ENCODE results near the gene PITPNM3. TPM values are rescaled to one million over a fixed set of nuclear protein-coding genes. Genes with fewer than 3 reads are reported as not detected.

PITPNM3 gene
- total and polyA plus RNA-seq, 4 experiments from 2014 or later: 0.05 to 0.50 (median 0.29) TPM; not detected in 1

GRCh38 chr17:6587310-6587709, 31.0 kb upstream of the PITPNM3 start:
- H3K4me3 ChIP-seq (ENCODE audit: low read length in 2 of 2): no peak overlapping the region
- Mint-ChIP-seq H3K36me3 (peaks cover 77 to 83% of the 10 kb centered on the region in 2 donors), H3K9me3 (peaks cover 0 to 4% (median 0%) of the 10 kb centered on the region in 8 donors), H3K27ac (no peak overlapping the region), H3K4me3 (no peak overlapping the region), H3K27me3 (no peaks in the 10 kb centered on the region), H3K4me1 (no peaks in the 10 kb centered on the region)
- H3K27me3 ChIP-seq (ENCODE audit: insufficient read depth, low read length): no peaks in the 10 kb centered on the region
- H3K36me3 ChIP-seq (ENCODE audit: insufficient read depth, low read length): peaks cover 47% of the 10 kb centered on the region
- no peaks in the 10 kb centered on the region for H3K4me1 ChIP-seq (ENCODE audit: insufficient read depth, low read length)
- intact Hi-C loops (cut with micrococcal nuclease): no loop called here
- no peak for DNase-seq
- H3K9me3 ChIP-seq (ENCODE audit: control insufficient read depth in 1 of 2, low read length in 2 of 2): no peaks in the 10 kb centered on the region
- POLR2A ChIA-PET (ENCODE audit: partially characterized antibody): no interaction called here
- CTCF ChIA-PET (ENCODE audit: partially characterized antibody): no interaction called here
- H3K27ac ChIP-seq (ENCODE audit: low read depth, low read length): no peak overlapping the region

GRCh38 chr17:6583411-6583810, 27.1 kb upstream of the PITPNM3 start:
- no peaks in the 10 kb centered on the region for H3K4me1 Mint-ChIP-seq
- CTCF ChIA-PET (ENCODE audit: partially characterized antibody): no interaction called here
- H3K36me3 Mint-ChIP-seq: peaks cover 58 to 70% of the 10 kb centered on the region in 2 donors
- H3K9me3 ChIP-seq (ENCODE audit: control insufficient read depth in 1 of 2, low read length in 2 of 2): no peaks in the 10 kb centered on the region
- peaks cover 17% of the 10 kb centered on the region for H3K36me3 ChIP-seq (ENCODE audit: insufficient read depth, low read length)
- POLR2A ChIA-PET (ENCODE audit: partially characterized antibody): no interaction called here
- no peak overlapping the region for H3K4me3 ChIP-seq (ENCODE audit: low read length in 2 of 2)
- intact Hi-C loops (cut with micrococcal nuclease): no loop called here
- no peaks in the 10 kb centered on the region for H3K4me1 ChIP-seq (ENCODE audit: insufficient read depth, low read length)
- no peak overlapping the region for H3K4me3 Mint-ChIP-seq
- H3K9me3 Mint-ChIP-seq: peaks cover 0 to 4% (median 0%) of the 10 kb centered on the region in 8 donors
- no peak overlapping the region for H3K27ac ChIP-seq (ENCODE audit: low read depth, low read length)
- H3K27ac Mint-ChIP-seq: no peak overlapping the region
- H3K27me3 Mint-ChIP-seq: no peaks in the 10 kb centered on the region
- no peak for DNase-seq
- H3K27me3 ChIP-seq (ENCODE audit: insufficient read depth, low read length): no peaks in the 10 kb centered on the region

GRCh38 chr17:6580625-6581024, 24.3 kb upstream of the PITPNM3 start:
- intact Hi-C loops (cut with micrococcal nuclease): no loop called here
- Histone ChIP-seq H3K9me3 (ENCODE audit: control insufficient read depth in 1 of 2, low read length in 2 of 2) (no peaks in the 10 kb centered on the region), H3K4me1 (ENCODE audit: insufficient read depth, low read length) (peaks cover 4% of the 10 kb centered on the region), H3K4me3 (ENCODE audit: low read length in 2 of 2) (no peak overlapping the region), H3K36me3 (ENCODE audit: insufficient read depth, low read length) (peaks cover 12% of the 10 kb centered on the region), H3K27me3 (ENCODE audit: insufficient read depth, low read length) (no peaks in the 10 kb centered on the region), H3K27ac (ENCODE audit: low read depth, low read length) (no peak overlapping the region)
- ChIA-PET POLR2A (ENCODE audit: partially characterized antibody) (no interaction called here), CTCF (ENCODE audit: partially characterized antibody) (no interaction called here)
- Mint-ChIP-seq H3K4me3 (no peak overlapping the region), H3K9me3 (peaks cover 0 to under 1% (median 0%) of the 10 kb centered on the region in 8 donors), H3K36me3 (peaks cover 49 to 55% of the 10 kb centered on the region in 2 donors), H3K4me1 (peaks cover 3 to 11% (median 8%) of the 10 kb centered on the region in 4 donors), H3K27me3 (no peaks in the 10 kb centered on the region), H3K27ac (peak overlapping the region in 1 of 7 donors; percentile 24)
- DNase-seq: no peak

- Mint-ChIP-seq H3K27ac (peak overlapping the region in 1 of 7 donors; percentile 20), H3K27me3 (no peaks in the 10 kb centered on the region), H3K4me1 (peaks cover 9 to 28% (median 16%) of the 10 kb centered on the region in 4 donors), H3K9me3 (peaks cover 0 to 2% (median 0%) of the 10 kb centered on the region in 8 donors), H3K36me3 (peaks cover 29 to 36% of the 10 kb centered on the region in 2 donors), H3K4me3 (no peak overlapping the region)
- CTCF ChIA-PET (ENCODE audit: partially characterized antibody): no interaction called here
- POLR2A ChIA-PET (ENCODE audit: partially characterized antibody): no interaction called here
- Histone ChIP-seq H3K36me3 (ENCODE audit: insufficient read depth, low read length) (peaks cover 10% of the 10 kb centered on the region), H3K27ac (ENCODE audit: low read depth, low read length) (no peak overlapping the region), H3K4me1 (ENCODE audit: insufficient read depth, low read length) (peaks cover 13% of the 10 kb centered on the region), H3K4me3 (ENCODE audit: low read length in 2 of 2) (no peak overlapping the region), H3K27me3 (ENCODE audit: insufficient read depth, low read length) (no peaks in the 10 kb centered on the region), H3K9me3 (ENCODE audit: control insufficient read depth in 1 of 2, low read length in 2 of 2) (no peaks in the 10 kb centered on the region)
- DNase-seq: no peak
- intact Hi-C loops (cut with micrococcal nuclease): no loop called here
Observed at GRCh38 chr17:6578491-6578890, 22.1 kb upstream of the PITPNM3 start.

DNA sequence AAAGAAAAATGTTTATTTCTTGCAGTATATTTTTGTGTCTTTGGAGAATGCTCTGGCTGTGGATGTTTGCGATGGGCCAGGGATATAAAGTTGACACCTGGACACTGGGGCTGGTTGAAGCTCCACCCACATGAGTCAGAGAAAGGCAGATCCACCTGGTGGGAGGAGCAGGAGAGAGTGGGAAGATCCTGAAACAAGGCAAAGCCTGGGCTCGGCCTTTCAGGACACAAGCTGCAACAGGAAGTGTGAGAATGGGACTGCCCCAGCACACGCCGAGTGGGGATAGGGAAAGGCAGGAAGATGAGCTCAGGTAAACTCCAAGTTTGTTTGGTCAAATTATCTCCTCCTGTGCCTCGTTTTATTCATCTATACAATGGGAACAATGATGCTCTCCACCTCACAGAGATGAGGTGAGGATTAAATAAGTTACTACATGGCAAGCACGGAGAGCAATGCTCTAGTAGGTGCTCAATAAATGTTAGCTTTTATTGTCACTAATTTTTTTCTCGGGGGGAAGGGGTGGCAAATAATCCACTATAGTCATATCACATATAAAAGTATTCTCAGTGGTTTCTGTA, 21.4 kb upstream of the PITPNM3 start:
- Mint-ChIP-seq H3K27me3 (no peaks in the 10 kb centered on the region), H3K4me1 (peaks cover 9 to 28% (median 16%) of the 10 kb centered on the region in 4 donors), H3K9me3 (peaks cover 0 to 2% (median 0%) of the 10 kb centered on the region in 8 donors), H3K36me3 (peaks cover 22 to 31% of the 10 kb centered on the region in 2 donors), H3K4me3 (no peak overlapping the region), H3K27ac (peak overlapping the region in 1 of 7 donors; percentile 19)
- ChIA-PET POLR2A (ENCODE audit: partially characterized antibody) (no interaction called here), CTCF (ENCODE audit: partially characterized antibody) (no interaction called here)
- Histone ChIP-seq H3K4me1 (ENCODE audit: insufficient read depth, low read length) (peaks cover 13% of the 10 kb centered on the region), H3K27me3 (ENCODE audit: insufficient read depth, low read length) (no peaks in the 10 kb centered on the region), H3K27ac (ENCODE audit: low read depth, low read length) (no peak overlapping the region), H3K36me3 (ENCODE audit: insufficient read depth, low read length) (peaks cover 6% of the 10 kb centered on the region), H3K4me3 (ENCODE audit: low read length in 2 of 2) (no peak overlapping the region), H3K9me3 (ENCODE audit: control insufficient read depth in 1 of 2, low read length in 2 of 2) (no peaks in the 10 kb centered on the region)
- DNase-seq: no peak
- intact Hi-C loops (cut with micrococcal nuclease): no loop called here

DNA sequence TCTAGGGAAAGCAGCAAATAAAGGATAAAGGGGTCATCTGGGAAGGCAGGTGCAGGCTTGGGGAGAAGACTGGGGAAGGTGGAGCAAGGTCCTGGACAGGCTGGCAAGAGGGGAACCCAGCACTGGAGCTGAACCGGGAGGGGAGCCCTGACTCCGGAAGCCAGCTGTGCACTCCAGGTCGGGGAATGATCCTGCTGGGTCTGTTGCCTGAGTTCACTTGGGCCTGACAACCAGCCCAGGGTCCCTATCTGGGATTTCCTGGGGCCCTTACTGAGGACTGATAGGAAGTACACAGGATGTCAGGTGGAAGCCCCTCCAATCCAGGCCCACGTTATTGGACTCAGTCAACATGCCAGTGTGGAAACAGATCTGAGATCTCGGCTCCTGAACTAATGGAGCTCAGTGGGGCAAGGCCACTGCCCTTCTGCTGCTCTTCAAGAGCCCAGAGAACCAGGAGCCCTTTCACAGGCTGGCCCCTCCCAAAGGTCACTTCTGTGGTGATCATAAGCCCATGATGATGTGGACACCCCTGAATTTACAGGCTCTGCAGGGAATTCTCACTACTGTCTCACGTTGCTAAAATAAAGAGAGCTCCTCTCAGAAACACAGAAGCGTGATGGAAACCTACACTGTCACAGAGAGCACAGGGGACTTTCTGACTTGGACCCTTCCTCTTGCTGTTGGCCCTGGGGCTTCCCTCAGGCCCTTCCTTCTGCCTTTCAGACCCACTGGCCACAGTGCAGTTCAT, 19.9 kb upstream of the PITPNM3 start:
- H3K4me3 Mint-ChIP-seq: no peak overlapping the region
- no peaks in the 10 kb centered on the region for H3K27me3 Mint-ChIP-seq
- peaks cover 13% of the 10 kb centered on the region for H3K4me1 ChIP-seq (ENCODE audit: insufficient read depth, low read length)
- H3K36me3 Mint-ChIP-seq: peaks cover 17 to 21% of the 10 kb centered on the region in 2 donors
- intact Hi-C loops (cut with micrococcal nuclease): no loop called here
- H3K4me3 ChIP-seq (ENCODE audit: low read length in 2 of 2): no peak overlapping the region
- H3K36me3 ChIP-seq (ENCODE audit: insufficient read depth, low read length): peaks cover 6% of the 10 kb centered on the region
- POLR2A ChIA-PET (ENCODE audit: partially characterized antibody): no interaction called here
- no peak for DNase-seq
- no peaks in the 10 kb centered on the region for H3K9me3 ChIP-seq (ENCODE audit: control insufficient read depth in 1 of 2, low read length in 2 of 2)
- H3K27ac Mint-ChIP-seq: peak overlapping the region in 4 of 7 donors; percentile 28 to 81 (median 50)
- H3K27me3 ChIP-seq (ENCODE audit: insufficient read depth, low read length): no peaks in the 10 kb centered on the region
- CTCF ChIA-PET (ENCODE audit: partially characterized antibody): no interaction called here
- peaks cover 9 to 28% (median 16%) of the 10 kb centered on the region in 4 donors for H3K4me1 Mint-ChIP-seq
- H3K9me3 Mint-ChIP-seq: peaks cover 0 to 2% (median 0%) of the 10 kb centered on the region in 8 donors
- H3K27ac ChIP-seq (ENCODE audit: low read depth, low read length): no peak overlapping the region

- Mint-ChIP-seq H3K27ac (peak overlapping the region in 3 of 7 donors; percentile 28 to 81 (median 65)), H3K27me3 (no peaks in the 10 kb centered on the region), H3K4me3 (peak overlapping the region in 4 of 8 donors; percentile 15 to 52 (median 28)), H3K36me3 (peaks cover 17 to 21% of the 10 kb centered on the region in 2 donors), H3K4me1 (peaks cover 9 to 28% (median 16%) of the 10 kb centered on the region in 4 donors), H3K9me3 (peaks cover 0 to 2% (median 0%) of the 10 kb centered on the region in 8 donors)
- H3K4me3 ChIP-seq (ENCODE audit: low read length in 2 of 2): no peak overlapping the region
- CTCF ChIA-PET (ENCODE audit: partially characterized antibody): no interaction called here
- no peaks in the 10 kb centered on the region for H3K9me3 ChIP-seq (ENCODE audit: control insufficient read depth in 1 of 2, low read length in 2 of 2)
- H3K4me1 ChIP-seq (ENCODE audit: insufficient read depth, low read length): peaks cover 13% of the 10 kb centered on the region
- intact Hi-C loops (cut with micrococcal nuclease): no loop called here
- peaks cover 6% of the 10 kb centered on the region for H3K36me3 ChIP-seq (ENCODE audit: insufficient read depth, low read length)
- no peaks in the 10 kb centered on the region for H3K27me3 ChIP-seq (ENCODE audit: insufficient read depth, low read length)
- POLR2A ChIA-PET (ENCODE audit: partially characterized antibody): no interaction called here
- DNase-seq: no peak
- no peak overlapping the region for H3K27ac ChIP-seq (ENCODE audit: low read depth, low read length)
Observed at GRCh38 chr17:6575596-6575988, 19.2 kb upstream of the PITPNM3 start.
